GM23338 (cell line): ENCODE results near the gene PPCDC. TPM values are rescaled to one million over a fixed set of nuclear protein-coding genes. Genes with fewer than 3 reads are reported as not detected.

Experiments
- ATAC-seq: fragments of 200-7000 bp; cut with Tn5 transposase; 3 replicates; pipeline ENCODE4 v1.9.1; 2020
- DNase-seq: peaks from one replicate; pipeline ENCODE4 v3.0.0-alpha.2; 2015; ENCODE audit warnings: low spot score
- H2AFZ ChIP-seq: fragments of 200-600 bp; sonication (generic); 2 replicates; pipeline ENCODE4 v1.8.0; 2016; ENCODE audit warnings: antibody characterized with exemption, mild to moderate bottlenecking, moderate library complexity
- H3F3A ChIP-seq: fragments of 200-600 bp; sonication (generic); replicated peaks from 2 replicates; pipeline ENCODE4 v1.8.0; 2017; ENCODE audit warnings: antibody characterized with exemption, mixed run types, low read depth
- H3K27ac ChIP-seq: fragments of 200-600 bp; sonication (generic); 2 replicates; pipeline ENCODE4 v1.6.1; 2016; ENCODE audit warnings: low read depth
- H3K27me3 ChIP-seq: fragments of 200-600 bp; sonication (generic); 2 replicates; pipeline ENCODE4 v1.8.0; 2016; ENCODE audit warnings: mild to moderate bottlenecking, mixed run types, moderate library complexity; ENCODE audit not compliant: insufficient read depth
- H3K36me3 ChIP-seq: fragments of 200-600 bp; sonication (generic); 2 replicates; pipeline ENCODE4 v1.8.0; 2016; ENCODE audit warnings: mild to moderate bottlenecking; ENCODE audit not compliant: insufficient read depth
- H3K4me1 ChIP-seq: fragments of 200-600 bp; sonication (generic); 2 replicates; pipeline ENCODE4 v1.8.0; 2016; ENCODE audit warnings: mild to moderate bottlenecking, moderate library complexity; ENCODE audit not compliant: insufficient read depth
- H3K4me2 ChIP-seq: fragments of 200-600 bp; sonication (generic); 2 replicates; pipeline ENCODE4 v1.7.1; 2017; ENCODE audit warnings: mixed run types
- H3K4me3 ChIP-seq: fragments of 200-600 bp; sonication (generic); 2 replicates; pipeline ENCODE4 v1.6.1; 2016; ENCODE audit warnings: mixed run types
- H3K79me2 ChIP-seq: fragments of 200-600 bp; sonication (generic); replicated peaks from 2 replicates; pipeline ENCODE4 v1.8.0; 2017; ENCODE audit warnings: mild to moderate bottlenecking; ENCODE audit not compliant: insufficient read depth
- H3K9me2 ChIP-seq: fragments of 200-600 bp; sonication (generic); 2 replicates; pipeline ENCODE4 v1.8.0; 2017; ENCODE audit not compliant: insufficient read depth
- H4K20me1 ChIP-seq: fragments of 200-600 bp; sonication (generic); replicated peaks from 2 replicates; pipeline ENCODE4 v1.8.0; 2017; ENCODE audit warnings: mild to moderate bottlenecking; ENCODE audit not compliant: insufficient read depth
- H3K27ac Mint-ChIP-seq: 2 replicates; pipeline ENCODE4 v1.8.0; 2020; ENCODE audit warnings: inconsistent platforms, mild to moderate bottlenecking, moderate library complexity, mixed read lengths
- H3K27me3 Mint-ChIP-seq: 3 replicates; pipeline ENCODE4 v1.8.0; 2022; ENCODE audit warnings: low read depth, mild to moderate bottlenecking, moderate library complexity, mixed read lengths, inconsistent platforms; ENCODE audit not compliant: insufficient read depth, poor library complexity
- H3K36me3 Mint-ChIP-seq: 3 replicates; pipeline ENCODE4 v1.8.0; 2021; ENCODE audit warnings: low read depth, mild to moderate bottlenecking, inconsistent platforms, moderate library complexity, mixed read lengths
- H3K4me1 Mint-ChIP-seq: 3 replicates; pipeline ENCODE4 v1.8.0; 2020; ENCODE audit warnings: mild to moderate bottlenecking, inconsistent platforms, mixed read lengths
- H3K4me3 Mint-ChIP-seq: 3 replicates; pipeline ENCODE4 v1.8.0; 2021; ENCODE audit warnings: moderate library complexity, mild to moderate bottlenecking, inconsistent platforms, mixed read lengths
- H3K9me3 Mint-ChIP-seq: 3 replicates; pipeline ENCODE4 v1.8.0; 2020; ENCODE audit warnings: moderate library complexity, mild to moderate bottlenecking, inconsistent platforms, mixed read lengths
- CREB1 ChIP-seq: fragments of 250-450 bp; sonication (Bioruptor Pico); IDR thresholded peaks from 2 replicates; pipeline ENCODE4 v1.5.0; 2020; ENCODE audit warnings: low read depth, mild to moderate bottlenecking, moderate library complexity
- EZH2 ChIP-seq: fragments of 200-600 bp; sonication (generic); IDR thresholded peaks from one replicate; pipeline ENCODE4 v1.8.0; 2017; ENCODE audit warnings: antibody characterized with exemption, mild to moderate bottlenecking, low read depth; ENCODE audit not compliant: unreplicated experiment
- EZH2phosphoT487 ChIP-seq: fragments of 200-600 bp; sonication (generic); IDR thresholded peaks from one replicate; pipeline ENCODE4 v1.8.1; 2018; ENCODE audit warnings: antibody characterized with exemption; ENCODE audit not compliant: unreplicated experiment
- JUNB ChIP-seq: IDR thresholded peaks from one replicate; pipeline ENCODE4 v1.6.1; 2016; ENCODE audit warnings: antibody characterized with exemption; ENCODE audit not compliant: unreplicated experiment
- NANOG ChIP-seq: IDR thresholded peaks from 2 replicates; pipeline ENCODE4 v1.6.1; 2016; ENCODE audit warnings: antibody characterized with exemption, borderline replicate concordance
- POLR2AphosphoS5 ChIP-seq: IDR thresholded peaks from 2 replicates; pipeline ENCODE4 v1.6.1; 2016; ENCODE audit warnings: antibody characterized with exemption, low read depth
- REST ChIP-seq: IDR thresholded peaks from one replicate; pipeline ENCODE4 v1.6.1; 2018; ENCODE audit warnings: antibody characterized with exemption; ENCODE audit not compliant: unreplicated experiment
- STAT1 ChIP-seq: IDR thresholded peaks from one replicate; pipeline ENCODE4 v1.6.1; 2016; ENCODE audit warnings: antibody characterized with exemption; ENCODE audit not compliant: unreplicated experiment
- ZNF114 ChIP-seq: fragments of 250-450 bp; sonication (Bioruptor Pico); IDR thresholded peaks from 2 replicates; pipeline ENCODE4 v1.5.0; 2020; ENCODE audit warnings: mild to moderate bottlenecking, moderate library complexity
- ZNF331 ChIP-seq: fragments of 250-450 bp; sonication (Bioruptor Pico); IDR thresholded peaks from 2 replicates; pipeline ENCODE4 v1.5.0; 2020; ENCODE audit warnings: low read depth, mild to moderate bottlenecking, moderate library complexity
- ZNF462 ChIP-seq: fragments of 250-450 bp; sonication (Bioruptor Pico); IDR thresholded peaks from 2 replicates; pipeline ENCODE4 v1.5.0; 2020; ENCODE audit warnings: mild to moderate bottlenecking, moderate library complexity
- polyA plus RNA-seq: library from polyadenylated mRNA; unstranded; fragments of >200 nt; fragmentation: Nextera tagmentation; extraction: Ambion mirVana; gene quantifications from 2 replicates; pipeline ENCODE4 v1.2.1, GENCODE V29; 2016
- total RNA-seq: library from RNA; depleted of rRNA; stranded (reverse); fragments of >200 nt; shearing (Covaris generic); gene quantifications from 2 replicates; pipeline ENCODE4 v1.2.3, GENCODE V29; 2014

PPCDC gene
- total and polyA plus RNA-seq, 2 experiments from 2014 or later: 17.8 to 40.2 TPM

GRCh38 chr15:75063889-75064288, 40.5 kb downstream of the PPCDC start:
- no peaks in the 10 kb centered on the region for H3F3A ChIP-seq
- Mint-ChIP-seq H3K27me3 (peaks cover 6% of the 10 kb centered on the region), H3K9me3 (peaks cover 20% of the 10 kb centered on the region), H3K36me3 (peaks cover 19% of the 10 kb centered on the region), H3K27ac (peak overlapping the region; percentile 41; the same call in 1 of the 2 replicates), H3K4me3 (no peak overlapping the region), H3K4me1 (0 out of 3 replicates have a peak, but pooled peaks cover 3% of the 10 kb centered on the region)
- ATAC-seq (no peak), DNase-seq (no peak)
- no peaks in the 10 kb centered on the region for H3K27me3 ChIP-seq
- H2AFZ ChIP-seq: no peak overlapping the region
- no peaks in the 10 kb centered on the region for H3K9me2 ChIP-seq
- TF ChIP-seq ZNF462 (CRISPR knock-in tag) (no peak), STAT1 (no peak)
- no peaks in the 10 kb centered on the region for H3K79me2 ChIP-seq
- no peaks in the 10 kb centered on the region for H4K20me1 ChIP-seq
- H3K4me1 ChIP-seq: no peaks in the 10 kb centered on the region; the same call in 1 of the 2 replicates
- no peak overlapping the region for H3K4me2 ChIP-seq
- H3K27ac ChIP-seq: no peak overlapping the region
- no peak overlapping the region for H3K4me3 ChIP-seq
- no peaks in the 10 kb centered on the region for H3K36me3 ChIP-seq

- H3K4me3 Mint-ChIP-seq: no peak overlapping the region
- no peaks in the 10 kb centered on the region for H3F3A ChIP-seq
- ATAC-seq (no peak), DNase-seq (no peak)
- no peaks in the 10 kb centered on the region for H3K79me2 ChIP-seq
- peaks cover 20% of the 10 kb centered on the region for H3K9me3 Mint-ChIP-seq
- H3K9me2 ChIP-seq: no peaks in the 10 kb centered on the region
- peaks cover 3% of the 10 kb centered on the region; the same call in 1 of the 3 replicates for H3K4me1 Mint-ChIP-seq
- H2AFZ ChIP-seq: no peak overlapping the region
- peaks cover 6% of the 10 kb centered on the region for H3K27me3 Mint-ChIP-seq
- no peaks in the 10 kb centered on the region for H3K36me3 ChIP-seq
- no peaks in the 10 kb centered on the region for H3K27me3 ChIP-seq
- H3K27ac Mint-ChIP-seq: no peak overlapping the region
- H3K36me3 Mint-ChIP-seq: peaks cover 19% of the 10 kb centered on the region
- no peaks in the 10 kb centered on the region for H4K20me1 ChIP-seq
- no peak overlapping the region for H3K4me2 ChIP-seq
- H3K27ac ChIP-seq: no peak overlapping the region
- H3K4me3 ChIP-seq: no peak overlapping the region
- no peaks in the 10 kb centered on the region; the same call in 1 of the 2 replicates for H3K4me1 ChIP-seq
- no peak for TF ChIP-seq REST
- no peak for TF ChIP-seq STAT1
- TF ChIP-seq ZNF331 (CRISPR knock-in tag): no peak
- no peak for TF ChIP-seq EZH2
- no peak for TF ChIP-seq CREB1 (CRISPR knock-in tag)
- TF ChIP-seq ZNF114 (CRISPR knock-in tag): no peak
- TF ChIP-seq POLR2AphosphoS5: no peak
- TF ChIP-seq EZH2phosphoT487: no peak
- TF ChIP-seq JUNB: no peak
- TF ChIP-seq NANOG: no peak
Measured at GRCh38 chr15:75064846-75065245, 41.5 kb downstream of the PPCDC start.
